OCI-LY7 (cell line): ENCODE results near the gene MAPRE2. TPM values are rescaled to one million over a fixed set of nuclear protein-coding genes. Genes with fewer than 3 reads are reported as not detected.

Experiments
- BruUV-seq: library from RNA; stranded (reverse); fragments of 400-500 nt; replicated peaks from 2 replicates; lab custom pipeline; 2021; lab: Mats Ljungman, UMichigan
- CTCF ChIA-PET: fragments of 300-600 bp; sonication (Branson Sonifier 250); formaldehyde crosslinking; loops from one replicate; lab custom pipeline; 2022; ENCODE audit warnings: antibody characterized with exemption; ENCODE audit not compliant: unreplicated experiment; lab: Charles Lee
- POLR2A ChIA-PET: fragments of 300-600 bp; sonication (Branson Sonifier 250); formaldehyde crosslinking; loops from one replicate; lab custom pipeline; 2022; ENCODE audit warnings: antibody characterized with exemption; lab: Charles Lee
- DNase-seq: peaks from one replicate; pipeline ENCODE4 v3.0.0-alpha.2; 2015; ENCODE audit warnings: low spot score
- H2AFZ ChIP-seq: fragments of 200-600 bp; sonication (generic), shearing (Covaris generic); 2 replicates; pipeline ENCODE4 v1.6.1; 2014; ENCODE audit warnings: mild to moderate bottlenecking, antibody characterized with exemption, low read length, moderate library complexity
- H3K27ac ChIP-seq: fragments of 200-600 bp; sonication (generic); 2 replicates; pipeline ENCODE4 v1.5.1; 2014; ENCODE audit warnings: mixed run types, low read depth, mild to moderate bottlenecking, moderate library complexity, low read length, inconsistent platforms; ENCODE audit not compliant: poor library complexity, severe bottlenecking
- H3K36me3 ChIP-seq: fragments of 200-600 bp; sonication (generic); 2 replicates; pipeline ENCODE4 v1.6.1; 2014; ENCODE audit warnings: mild to moderate bottlenecking, antibody characterized with exemption, low read length, moderate library complexity, mixed read lengths; ENCODE audit not compliant: insufficient read depth
- H3K4me1 ChIP-seq: fragments of 200-600 bp; sonication (generic); 2 replicates; pipeline ENCODE4 v1.5.1; 2014; ENCODE audit warnings: mild to moderate bottlenecking, low read length; ENCODE audit not compliant: insufficient read depth, poor library complexity, severe bottlenecking
- H3K4me2 ChIP-seq: fragments of 200-600 bp; sonication (generic); 2 replicates; pipeline ENCODE4 v1.6.1; 2014; ENCODE audit warnings: mild to moderate bottlenecking, low read length
- H3K4me3 ChIP-seq: fragments of 200-600 bp; sonication (generic); 2 replicates; pipeline ENCODE4 v1.5.1; 2014; ENCODE audit warnings: mild to moderate bottlenecking, low read depth, low read length; ENCODE audit not compliant: poor library complexity, severe bottlenecking
- H3K79me2 ChIP-seq: fragments of 200-600 bp; sonication (generic); 2 replicates; pipeline ENCODE4 v1.6.1; 2016; ENCODE audit warnings: low read depth, mild to moderate bottlenecking, low read length, moderate library complexity, mixed read lengths; ENCODE audit not compliant: insufficient read depth
- H3K9me2 ChIP-seq: fragments of 200-600 bp; sonication (generic); 2 replicates; pipeline ENCODE4 v1.6.1; 2016; ENCODE audit warnings: mild to moderate bottlenecking, low read length, mixed read lengths; ENCODE audit not compliant: insufficient read depth
- H3K9me3 ChIP-seq: fragments of 200-600 bp; sonication (generic); 2 replicates; pipeline ENCODE4 v1.6.1; 2014; ENCODE audit warnings: mild to moderate bottlenecking, mixed run types, low read length, mixed read lengths
- H4K20me1 ChIP-seq: fragments of 200-600 bp; sonication (generic); 2 replicates; pipeline ENCODE4 v1.6.1; 2014; ENCODE audit warnings: mild to moderate bottlenecking, antibody characterized with exemption, low read length, moderate library complexity, mixed read lengths; ENCODE audit not compliant: insufficient read depth
- EZH2phosphoT487 ChIP-seq: fragments of 200-600 bp; sonication (generic); IDR thresholded peaks from 2 replicates; pipeline ENCODE4 v1.6.1; 2018; ENCODE audit warnings: low read depth, borderline replicate concordance, mild to moderate bottlenecking, mixed run types, antibody characterized with exemption, low read length, moderate library complexity, mixed read lengths
- intact Hi-C: fragments of 100-400 bp; cut with micrococcal nuclease; formaldehyde crosslinking; loops from one replicate; pipeline ENCODE4 v1.10.0; 2022; ENCODE audit not compliant: unreplicated experiment
- total RNA-seq, 2 experiments: library from RNA; depleted of rRNA in 1 of 2; stranded (reverse); fragments of >200 nt in 1 of 2; shearing (Covaris generic) in 1 of 2; gene quantifications; 2 replicates each; pipeline ENCODE4 v1.2.3, GENCODE V29; 2014 to 2022
- TF ChIP-seq, protein P1 (sequence below): fragments of 200-600 bp; sonication (generic); conservative IDR thresholded peaks from 2 replicates; pipeline ENCODE4 v1.5.1; 2014; ENCODE audit warnings: mild to moderate bottlenecking, antibody characterized with exemption, low read length, moderate library complexity, mixed read lengths

The MAPRE2 gene
- total RNA-seq, 2 experiments from 2014 or later = 17.1 to 35.2 TPM

DNA sequence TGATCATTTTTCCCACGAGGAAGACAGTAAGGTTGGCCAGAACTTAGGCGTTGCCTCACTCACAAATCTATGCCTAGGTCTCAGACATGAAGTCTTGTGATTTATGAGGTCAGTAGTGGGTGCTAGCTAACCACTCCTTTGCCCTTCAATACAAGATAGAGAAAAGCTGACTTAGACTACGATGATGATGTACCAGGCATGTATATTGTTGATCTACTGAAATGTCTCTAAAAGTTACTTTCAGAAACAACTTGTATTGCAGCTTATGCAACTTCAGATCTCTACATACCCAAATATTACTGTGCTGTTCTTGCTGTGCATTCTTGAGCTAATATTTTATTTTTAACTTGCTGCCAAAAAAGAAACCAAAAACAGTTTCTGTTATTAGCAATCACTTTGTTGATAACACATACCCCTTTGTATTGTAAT, 30.6 kb downstream of the MAPRE2 start:
- no peak for DNase-seq
- Histone ChIP-seq H3K9me2 (no peaks in the 10 kb centered on the region), H2AFZ (no peak overlapping the region), H4K20me1 (no peaks in the 10 kb centered on the region; the same call in 1 of the 2 replicates), H3K4me3 (no peak overlapping the region), H3K4me2 (no peak overlapping the region), H3K4me1 (peaks cover 5% of the 10 kb centered on the region), H3K27ac (no peak overlapping the region), H3K79me2 (no peaks in the 10 kb centered on the region), H3K36me3 (peaks cover 14% of the 10 kb centered on the region; the same call in 1 of the 2 replicates), H3K9me3 (no peaks in the 10 kb centered on the region)
- no TSS peak for BruUV-seq
- ChIA-PET POLR2A (interaction anchor here (0.6 kb wide), 2 partner anchors 9 to 130 kb away, joined by 3 to 4 read pairs; no protein-coding TSS in a partner anchor), CTCF (no interaction called here)
- intact Hi-C loops = no loop called here
- TF ChIP-seq, protein P1, sequence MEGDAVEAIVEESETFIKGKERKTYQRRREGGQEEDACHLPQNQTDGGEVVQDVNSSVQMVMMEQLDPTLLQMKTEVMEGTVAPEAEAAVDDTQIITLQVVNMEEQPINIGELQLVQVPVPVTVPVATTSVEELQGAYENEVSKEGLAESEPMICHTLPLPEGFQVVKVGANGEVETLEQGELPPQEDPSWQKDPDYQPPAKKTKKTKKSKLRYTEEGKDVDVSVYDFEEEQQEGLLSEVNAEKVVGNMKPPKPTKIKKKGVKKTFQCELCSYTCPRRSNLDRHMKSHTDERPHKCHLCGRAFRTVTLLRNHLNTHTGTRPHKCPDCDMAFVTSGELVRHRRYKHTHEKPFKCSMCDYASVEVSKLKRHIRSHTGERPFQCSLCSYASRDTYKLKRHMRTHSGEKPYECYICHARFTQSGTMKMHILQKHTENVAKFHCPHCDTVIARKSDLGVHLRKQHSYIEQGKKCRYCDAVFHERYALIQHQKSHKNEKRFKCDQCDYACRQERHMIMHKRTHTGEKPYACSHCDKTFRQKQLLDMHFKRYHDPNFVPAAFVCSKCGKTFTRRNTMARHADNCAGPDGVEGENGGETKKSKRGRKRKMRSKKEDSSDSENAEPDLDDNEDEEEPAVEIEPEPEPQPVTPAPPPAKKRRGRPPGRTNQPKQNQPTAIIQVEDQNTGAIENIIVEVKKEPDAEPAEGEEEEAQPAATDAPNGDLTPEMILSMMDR = no peak
- TF ChIP-seq EZH2phosphoT487 = no peak

DNA sequence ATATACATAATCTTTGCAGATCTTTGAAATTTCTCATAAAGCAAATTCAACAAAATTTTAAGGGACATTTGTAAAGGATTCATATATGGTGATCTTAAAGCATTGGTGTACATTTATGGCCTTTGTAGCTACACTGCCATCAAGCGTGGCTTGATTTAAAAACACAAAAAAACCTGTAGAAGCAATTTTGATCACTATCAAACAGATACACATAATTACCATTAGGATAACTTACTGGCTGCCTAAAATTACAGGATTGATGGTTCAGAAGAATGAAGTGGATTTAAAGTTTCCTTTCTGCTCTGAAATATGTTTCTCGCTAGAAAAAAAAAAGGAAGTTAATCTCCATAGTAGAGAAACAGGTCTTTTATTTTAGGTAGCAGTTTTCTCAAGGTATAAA, 31.4 kb downstream of the MAPRE2 start:
- Histone ChIP-seq H2AFZ (no peak overlapping the region), H4K20me1 (no peaks in the 10 kb centered on the region; the same call in 1 of the 2 replicates), H3K79me2 (no peaks in the 10 kb centered on the region), H3K4me3 (no peak overlapping the region), H3K4me2 (no peak overlapping the region), H3K9me2 (no peaks in the 10 kb centered on the region), H3K9me3 (no peaks in the 10 kb centered on the region), H3K36me3 (peaks cover 14% of the 10 kb centered on the region; the same call in 1 of the 2 replicates), H3K27ac (no peak overlapping the region), H3K4me1 (peaks cover 5% of the 10 kb centered on the region)
- intact Hi-C loops = no loop called here
- ChIA-PET CTCF (no interaction called here), POLR2A (interaction anchor here (1.4 to 1.5 kb wide), 2 partner anchors 12 to 26 kb away, joined by 3 to 5 read pairs; no protein-coding TSS in a partner anchor)
- TF ChIP-seq, protein P1 = no peak
- TF ChIP-seq EZH2phosphoT487 = no peak
- BruUV-seq = no TSS peak
- DNase-seq = no peak
